Right ventricle myocardium superior (tissue), 1 donor: ENCODE data around the gene PARL. TPM values are rescaled to one million over a fixed set of nuclear protein-coding genes. Genes with fewer than 3 reads are reported as not detected.
A peak's percentile ranks its signal among the peaks of the same experiment; 100 is the strongest.
"Not testable (repeated sequence)": the region's sequence is repeated elsewhere in the genome, so short reads cannot be mapped to it uniquely, and the experiment has no call there.

ENCODE experiments used
- ATAC-seq: fragments of 200-7000 bp; cut with Tn5 transposase; one replicate; pipeline ENCODE4 v1.9.1; 2020; ENCODE audit warnings: mild to moderate bottlenecking; ENCODE audit not compliant: poor library complexity
- DNase-seq: peaks from one replicate; pipeline ENCODE4 v3.0.0-alpha.2; 2020
- intact Hi-C: fragments of 100-400 bp; cut with DNase I; formaldehyde crosslinking; loops from one replicate; pipeline ENCODE4 v1.11.2; 2022
- total RNA-seq: library from RNA; stranded (reverse); fragmentation: NEBNext Ultra II Directional; extraction: Animal tissue kit (Norgen Biotek cat#: 25700); gene quantifications from one replicate; pipeline ENCODE4 v1.2.1, GENCODE V29; 2021
- donor health status: DM: no; HTN: yes; CAD: no; lungs with severe emphysema.

The PARL gene
- total RNA-seq, 1 donor from 2014 or later = 57.2 TPM

DNA sequence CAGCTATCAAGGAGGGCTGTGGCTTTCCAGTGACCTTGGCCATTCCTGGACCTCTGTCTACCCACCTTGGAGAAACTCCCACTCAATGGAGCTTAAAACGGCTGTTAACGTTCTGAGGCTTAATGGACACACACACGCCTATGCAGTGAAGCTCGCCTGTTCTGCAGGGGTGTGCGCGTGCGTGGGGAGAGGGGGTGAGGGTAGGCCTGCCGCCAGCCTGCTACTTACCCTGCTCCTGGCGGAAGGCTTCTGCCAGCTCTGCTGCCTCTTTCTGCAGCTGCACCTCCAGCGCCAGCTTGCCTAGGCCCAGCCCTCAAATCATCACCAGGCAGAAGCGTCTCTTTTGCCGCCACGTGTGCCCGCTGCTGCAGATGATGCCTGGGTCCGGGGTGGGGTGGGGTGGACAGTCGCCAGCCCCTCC is 23.2 kb upstream of the PARL start:
- ATAC-seq (no peak), DNase-seq (no peak)
- intact Hi-C loops = no loop called here

- DNase-seq (no peak), ATAC-seq (no peak)
- intact Hi-C loops = no loop called here
Observed at GRCh38 chr3:183907176-183907575, 22.5 kb upstream of the PARL start.

DNA sequence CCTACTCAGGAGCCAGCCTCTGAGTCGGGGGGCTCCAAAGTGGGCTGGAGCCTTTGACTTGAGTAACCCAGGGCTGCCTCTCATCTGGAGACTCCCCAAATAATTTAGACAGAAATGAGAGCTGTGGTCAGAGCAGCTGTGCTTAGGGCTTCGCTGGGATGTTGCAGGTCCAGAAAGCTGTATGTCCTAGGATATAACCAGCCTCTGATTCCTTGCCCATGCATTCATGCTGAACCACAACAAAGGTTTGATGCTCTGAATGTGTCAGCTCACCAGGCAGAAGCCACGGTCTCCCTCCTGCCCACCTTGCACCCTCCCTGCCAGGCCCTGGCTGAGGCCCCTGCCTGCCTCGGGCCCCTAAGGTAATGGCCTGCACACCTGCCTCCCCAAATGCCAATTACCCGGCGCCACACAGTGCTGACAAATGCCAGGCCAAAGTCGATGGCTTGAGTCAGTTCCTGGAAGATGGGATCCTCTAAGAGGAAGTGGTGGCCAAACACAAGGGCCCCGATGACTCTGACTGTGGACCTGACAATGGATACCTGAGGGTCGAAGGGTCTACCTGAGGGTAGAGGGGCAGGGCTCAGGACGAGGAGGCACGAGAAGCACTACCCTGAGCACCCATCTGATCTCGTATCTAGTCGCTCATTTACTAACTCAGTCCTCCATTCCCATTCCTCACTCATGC is 21.7 kb upstream of the PARL start:
- no peak for DNase-seq
- no peak for ATAC-seq
- intact Hi-C loops = no loop called here

DNA sequence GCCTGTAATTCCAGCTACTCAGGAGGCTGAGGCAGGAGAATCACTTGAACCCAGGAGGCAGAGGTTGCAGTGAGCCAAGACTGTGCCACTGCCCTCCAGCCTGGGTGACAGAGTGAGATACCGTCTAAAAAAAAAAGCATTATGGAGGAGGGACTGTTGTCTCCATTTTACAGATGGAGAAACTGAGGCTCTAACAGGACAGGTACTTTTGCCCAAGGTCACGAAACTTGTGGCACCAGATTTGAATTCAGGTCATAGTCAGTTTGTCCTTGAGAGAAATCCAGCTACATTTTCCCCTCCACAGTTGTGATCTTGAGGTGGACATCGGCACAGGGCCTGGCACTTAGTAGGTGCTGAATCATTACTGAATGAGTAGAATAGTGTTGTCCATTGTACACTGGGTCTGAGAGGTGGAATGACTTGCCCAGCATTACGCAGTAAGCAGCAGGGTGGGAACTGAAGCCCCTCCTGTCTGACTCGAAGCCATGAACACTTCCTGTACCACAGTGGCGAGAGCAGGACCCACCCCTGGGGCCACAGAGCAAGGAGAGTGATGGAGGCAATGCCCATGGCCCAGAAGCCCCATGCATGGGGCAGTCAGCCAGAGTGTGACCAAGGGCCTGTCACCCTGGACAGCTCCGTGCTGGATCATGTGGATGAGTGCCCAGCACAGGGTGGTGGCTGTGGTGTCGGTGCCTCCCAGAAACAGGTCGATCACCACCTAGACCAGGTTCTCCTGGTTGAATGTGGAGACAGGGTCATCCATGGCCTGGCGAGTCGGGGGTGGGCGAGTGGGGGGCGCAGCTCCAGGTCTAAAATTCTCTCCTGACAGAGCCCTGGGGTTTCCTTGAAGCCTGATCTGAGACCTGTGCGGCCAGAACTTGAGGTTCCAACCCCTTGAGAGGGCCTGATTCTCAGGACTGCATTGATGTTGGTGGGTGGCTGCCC is 20.4 kb upstream of the PARL start:
- intact Hi-C loops = no loop called here
- ATAC-seq (no peak), DNase-seq (no peak)

GRCh38 chr3:183898028-183898431 is 13.3 kb upstream of the PARL start:
- no peak for ATAC-seq
- intact Hi-C loops = loop anchor here (10.0 kb wide), 2 partner anchors 237 to 387 kb away; partner anchors contain the start of gene EIF2B5
- DNase-seq = no peak

DNA sequence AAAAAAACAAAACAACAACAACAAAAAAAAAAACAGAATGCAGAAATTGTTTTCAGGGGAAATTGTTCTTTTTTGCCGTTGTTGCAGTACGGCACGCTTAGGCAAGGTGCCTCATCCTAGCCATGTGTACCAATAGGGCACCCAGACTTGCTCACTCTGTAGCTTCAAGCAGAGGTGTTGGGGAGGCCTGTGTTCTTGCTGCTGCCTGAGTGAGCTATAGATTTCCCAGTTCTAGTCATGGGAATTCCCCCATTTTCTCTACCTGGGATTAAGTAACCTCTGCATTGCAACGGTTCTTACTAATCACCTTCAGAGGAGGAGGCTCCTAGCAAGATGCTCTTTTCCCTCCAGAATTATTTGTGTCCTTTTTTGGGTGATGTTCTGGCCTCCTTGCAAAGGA is 12.9 kb upstream of the PARL start:
- no peak for ATAC-seq
- no peak for DNase-seq
- intact Hi-C loops = loop anchor here (10.0 kb wide), 2 partner anchors 237 to 387 kb away; partner anchors contain the start of gene EIF2B5

DNA sequence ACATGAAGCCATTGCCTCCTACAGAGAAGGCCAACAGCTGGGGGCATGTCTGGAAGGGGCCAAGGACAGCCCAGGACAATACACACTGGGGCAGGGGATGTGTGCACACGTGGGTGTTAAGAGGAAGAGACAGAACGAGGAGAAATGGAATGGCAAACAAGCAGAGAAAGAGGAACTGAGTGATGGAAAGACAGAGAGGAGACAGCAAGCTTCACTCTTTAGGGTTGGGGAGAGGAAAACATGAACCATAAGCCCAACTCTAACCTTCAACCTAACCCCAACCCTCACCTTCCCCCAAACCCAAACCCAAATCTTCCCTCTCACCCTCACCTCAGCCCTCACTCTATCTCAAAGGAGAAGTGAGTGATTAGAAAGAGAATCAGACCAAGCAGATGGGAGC is 11.9 kb upstream of the PARL start:
- DNase-seq (no peak), ATAC-seq (no peak)
- intact Hi-C loops = loop anchor here (10.0 kb wide), 2 partner anchors 238 to 388 kb away; partner anchors contain the start of gene EIF2B5

- no peak for DNase-seq
- no peak for ATAC-seq
- intact Hi-C loops = loop anchor here (10.0 kb wide), 2 partner anchors 239 to 389 kb away; partner anchors contain the start of gene EIF2B5
Observed at GRCh38 chr3:183896184-183896583, 11.5 kb upstream of the PARL start.

GRCh38 chr3:183895774-183896173 is 11.1 kb upstream of the PARL start:
- intact Hi-C loops = loop anchor here (10.0 kb wide), 2 partner anchors 239 to 389 kb away; partner anchors contain the start of gene EIF2B5

GRCh38 chr3:183895296-183895695 is 10.6 kb upstream of the PARL start:
- ATAC-seq (peak; percentile 72), DNase-seq (no peak)
- intact Hi-C loops = loop anchor here (10.0 kb wide), 2 partner anchors 240 to 390 kb away; partner anchors contain the start of gene EIF2B5

More at GRCh38 chr3:183895774-183896173, 11.1 kb upstream of the PARL start:
- ATAC-seq (no peak), DNase-seq (no peak)

DNA sequence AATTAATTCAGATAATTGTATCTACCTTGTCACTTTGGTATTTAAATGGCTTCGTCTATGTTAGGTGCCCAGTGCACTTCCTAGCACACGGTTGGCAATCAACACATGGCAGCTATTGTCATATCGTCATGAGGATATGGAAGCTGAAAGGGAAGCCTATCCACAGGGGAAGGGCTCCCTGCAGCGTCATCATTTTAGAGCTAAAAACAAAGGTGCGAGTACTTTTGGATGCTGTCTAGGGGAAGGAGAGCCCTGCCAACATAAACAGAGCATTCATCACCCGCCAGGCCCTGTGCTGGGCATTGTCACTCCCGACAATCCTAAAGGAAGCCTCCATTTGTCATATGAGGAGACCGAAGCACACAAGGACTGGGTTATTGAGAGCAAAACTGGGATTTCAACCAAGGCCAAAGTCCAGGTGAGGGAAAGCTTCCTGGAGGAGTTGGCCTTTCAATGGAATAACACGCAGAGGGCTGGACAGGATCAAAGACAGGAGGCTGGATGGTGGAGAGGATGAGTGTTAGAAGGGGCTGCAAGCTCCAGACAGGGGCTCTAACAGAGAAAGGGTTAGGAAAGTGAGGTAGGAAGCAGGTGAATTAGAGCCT is 8.0 kb upstream of the PARL start:
- DNase-seq (no peak), ATAC-seq (no peak)
- intact Hi-C loops = loop anchor here (10.0 kb wide), 2 partner anchors 242 to 392 kb away; partner anchors contain the start of gene EIF2B5

GRCh38 chr3:183885766-183886165 is 1.1 kb upstream of the PARL start:
- intact Hi-C loops = no loop called here
- DNase-seq = no peak
- no peak for ATAC-seq

GRCh38 chr3:183884097-183884426 is 618 bp downstream of the PARL start:
- no peak for ATAC-seq
- intact Hi-C loops = no loop called here
- no peak for DNase-seq

DNA sequence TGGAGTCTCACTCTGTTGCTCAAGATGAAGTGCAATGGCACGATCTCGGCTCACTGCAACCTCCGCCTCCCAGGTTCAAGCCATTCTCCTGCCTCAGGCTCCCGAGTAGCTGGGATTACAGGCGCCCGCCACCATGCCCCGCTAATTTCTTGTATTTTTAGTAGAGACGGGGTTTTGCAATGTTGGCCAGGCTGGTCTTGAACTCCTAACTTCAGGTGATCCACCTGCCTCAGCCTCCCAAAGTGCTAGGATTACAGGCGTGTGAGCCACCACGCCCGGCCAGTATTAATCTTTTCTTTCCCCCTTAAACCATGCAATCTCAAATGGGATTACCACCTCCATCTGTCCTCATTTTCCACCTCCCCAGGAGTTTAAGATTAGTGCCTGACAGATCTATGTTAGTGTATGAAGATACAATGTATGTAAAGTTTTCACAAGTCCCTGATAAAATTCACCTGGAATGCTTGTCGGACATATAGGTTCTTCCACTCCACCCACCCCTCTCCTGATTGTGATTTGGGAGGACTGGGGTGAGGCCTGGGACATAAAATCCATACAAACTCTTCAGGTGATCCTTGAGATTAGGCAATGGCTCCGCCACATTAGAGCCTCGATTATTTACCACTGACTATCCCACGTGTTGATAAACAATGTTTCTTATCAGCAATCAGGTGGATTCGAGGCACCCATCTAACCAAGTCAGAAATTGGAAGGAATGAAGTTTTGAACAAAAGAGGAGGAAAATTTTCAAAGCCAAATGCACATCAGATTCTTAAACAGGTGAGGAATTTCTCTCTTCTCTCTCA is 1.2 kb downstream of the PARL start:
- ATAC-seq = no peak
- intact Hi-C loops = no loop called here

DNA sequence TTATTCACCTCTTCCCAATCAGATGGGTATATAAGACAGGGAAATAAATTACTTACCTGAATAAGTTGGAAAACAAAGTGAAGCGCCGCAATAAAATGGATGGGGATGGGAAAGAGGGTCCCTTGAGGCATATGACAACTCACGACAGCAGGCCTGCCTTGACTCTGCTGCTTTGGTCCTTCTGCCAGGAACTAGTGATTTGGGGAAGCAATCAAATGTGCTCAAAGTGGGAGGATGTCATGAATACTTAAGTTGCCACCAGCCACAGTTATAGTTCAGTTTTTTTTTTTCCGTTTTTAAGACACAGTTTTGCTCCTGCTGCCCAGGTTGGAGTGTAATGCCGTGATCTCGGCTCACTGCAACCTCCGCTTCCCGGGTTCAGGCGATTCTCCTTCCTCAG is 4.6 kb downstream of the PARL start:
- no peak for ATAC-seq
- DNase-seq = no peak
- intact Hi-C loops = no loop called here

More for the DNA sequence above, 1.2 kb downstream of the PARL start:
- no peak for DNase-seq

DNA sequence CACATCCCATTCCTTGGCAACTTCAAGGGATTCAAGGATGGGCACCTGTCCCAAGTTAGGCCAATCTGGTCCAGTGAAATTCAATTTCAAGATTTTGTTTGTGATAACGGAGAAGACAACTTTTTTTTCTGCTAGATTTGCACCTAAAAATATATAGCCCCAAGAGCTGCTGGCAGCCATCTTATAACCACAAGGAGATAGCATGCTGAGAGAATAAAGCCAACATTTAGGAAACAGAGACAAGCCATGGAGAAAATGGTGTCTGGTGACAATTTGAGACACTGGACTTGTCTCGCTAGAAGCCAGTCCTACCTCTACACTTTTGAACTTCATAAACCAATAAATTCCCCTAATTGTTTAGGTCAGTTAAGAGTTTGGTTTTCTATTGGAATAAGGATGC is 5.4 kb downstream of the PARL start:
- ATAC-seq (no peak), DNase-seq (no peak)
- intact Hi-C loops = no loop called here

- peak; percentile 64 for ATAC-seq
- intact Hi-C loops = no loop called here
- DNase-seq = no peak
Observed at GRCh38 chr3:183878071-183878470, 6.6 kb downstream of the PARL start.

- DNase-seq, intact Hi-C loops, ATAC-seq: not testable (repeated sequence)
Observed at GRCh38 chr3:183877227-183877626, 7.5 kb downstream of the PARL start.
